GM19452 (cell line): Measurements from ENCODE around the gene MAPK10.

Experiments used
- ATAC-seq: cut with Tn5 transposase; IDR thresholded peaks from one replicate; pipeline ENCODE4 v1.9.1; 2021; ENCODE audit not compliant: unreplicated experiment

MAPK10 gene

GRCh38 chr4:86280246-86280645 is 79.6 kb downstream of the MAPK10 start:
- ATAC-seq = no peak

GRCh38 chr4:86279293-86279960 is 80.4 kb downstream of the MAPK10 start:
- ATAC-seq = no peak

GRCh38 chr4:86278126-86278525 is 81.7 kb downstream of the MAPK10 start:
- no peak for ATAC-seq

- no peak for ATAC-seq
Measured at GRCh38 chr4:86274642-86275041, 85.2 kb downstream of the MAPK10 start.

- ATAC-seq = no peak
Measured at GRCh38 chr4:86272669-86273068, 87.2 kb downstream of the MAPK10 start.

- no peak for ATAC-seq
Measured at GRCh38 chr4:86271057-86271456, 88.8 kb downstream of the MAPK10 start.

- ATAC-seq = no peak
Measured at GRCh38 chr4:86269354-86269753, 90.5 kb downstream of the MAPK10 start.

GRCh38 chr4:86264241-86264640 is 95.6 kb downstream of the MAPK10 start:
- ATAC-seq = no peak

- no peak for ATAC-seq
Measured at GRCh38 chr4:86261636-86262035, 98.2 kb downstream of the MAPK10 start.

GRCh38 chr4:86256086-86256485 is 103.8 kb downstream of the MAPK10 start:
- no peak for ATAC-seq

GRCh38 chr4:86250619-86251018 is 109.2 kb downstream of the MAPK10 start:
- ATAC-seq = no peak

- ATAC-seq = no peak
Measured at GRCh38 chr4:86250006-86250405, 109.8 kb downstream of the MAPK10 start.

- no peak for ATAC-seq
Measured at GRCh38 chr4:86249074-86249473, 110.8 kb downstream of the MAPK10 start.

- ATAC-seq = no peak
Measured at GRCh38 chr4:86247906-86248305, 111.9 kb downstream of the MAPK10 start.

- no peak for ATAC-seq
Measured at GRCh38 chr4:86247320-86247719, 112.5 kb downstream of the MAPK10 start.

GRCh38 chr4:86243750-86244149 is 116.1 kb downstream of the MAPK10 start:
- ATAC-seq = no peak

GRCh38 chr4:86242677-86243076 is 117.2 kb downstream of the MAPK10 start:
- no peak for ATAC-seq

GRCh38 chr4:86235549-86235948 is 124.3 kb downstream of the MAPK10 start:
- ATAC-seq = no peak

GRCh38 chr4:86233681-86234080 is 126.2 kb downstream of the MAPK10 start:
- ATAC-seq = no peak

GRCh38 chr4:86233090-86233489 is 126.8 kb downstream of the MAPK10 start:
- ATAC-seq = no peak

- peak; percentile 74 for ATAC-seq
Measured at GRCh38 chr4:86223472-86223871, 136.4 kb downstream of the MAPK10 start.

- ATAC-seq = no peak
Measured at GRCh38 chr4:86221002-86221401, 138.9 kb downstream of the MAPK10 start.

GRCh38 chr4:86220121-86220520 is 139.7 kb downstream of the MAPK10 start:
- ATAC-seq = no peak
